HepG2 (cell line): ENCODE data around the gene RPLP2. TPM values are rescaled to one million over a fixed set of nuclear protein-coding genes. Genes with fewer than 3 reads are reported as not detected.

ENCODE experiments used
- AGO2 ChIP-seq: fragments of 200-400 bp; formaldehyde crosslinking; optimal IDR thresholded peaks from 2 replicates; pipeline ENCODE3; 2017; ENCODE audit warnings: mild to moderate bottlenecking, low read depth, low read length, moderate library complexity
- FOXK2 ChIP-seq: fragments of 450-650 bp; IDR thresholded peaks from 2 replicates; pipeline ENCODE4 v1.6.1; 2016
- HOXA9 ChIP-seq: sonication (generic); formaldehyde crosslinking; IDR thresholded peaks from 2 replicates; pipeline ENCODE4 v1.8.1; 2022; ENCODE audit warnings: missing genetic modification reagents, mild to moderate bottlenecking, moderate library complexity, borderline replicate concordance
- MIER2 ChIP-seq: IDR thresholded peaks from 2 replicates; pipeline ENCODE4 v1.6.1; 2016; ENCODE audit warnings: missing biosample characterization, missing genetic modification reagents
- MTF1 ChIP-seq: sonication (generic); formaldehyde crosslinking; IDR thresholded peaks from 2 replicates; pipeline ENCODE4 v1.5.0; 2020; ENCODE audit warnings: missing genetic modification reagents
- NR2F1 ChIP-seq, 2 experiments: fragments of 450-650 bp in 1 of 2; formaldehyde crosslinking in 1 of 2; IDR thresholded peaks; 2 replicates each; pipeline versions ENCODE4 v1.5.0 to v1.6.1; 2016 to 2020; ENCODE audit warnings: mild to moderate bottlenecking in 1 of 2, missing compliant biosample characterization in 1 of 2, missing genetic modification reagents in 1 of 2, moderate library complexity in 1 of 2
- ZBTB25 ChIP-seq: IDR thresholded peaks from 2 replicates; pipeline ENCODE4 v1.6.1; 2018; ENCODE audit warnings: missing genetic modification reagents
- ZC3H4 ChIP-seq: sonication (generic); formaldehyde crosslinking; IDR thresholded peaks from 2 replicates; pipeline ENCODE4 v1.4.0; 2020; ENCODE audit warnings: missing genetic modification reagents, borderline replicate concordance
- ZFP62 ChIP-seq: sonication (generic); formaldehyde crosslinking; IDR thresholded peaks from 2 replicates; pipeline ENCODE4 v1.4.0; 2020; ENCODE audit warnings: missing genetic modification reagents
- ZFP91 ChIP-seq: sonication (generic); formaldehyde crosslinking; IDR thresholded peaks from 2 replicates; pipeline ENCODE4 v1.9.0; 2022; ENCODE audit warnings: missing genetic modification reagents, mild to moderate bottlenecking, borderline replicate concordance
- ZMAT3 ChIP-seq: sonication (generic); formaldehyde crosslinking; conservative IDR thresholded peaks from 2 replicates; pipeline ENCODE4 v1.7.0; 2021; ENCODE audit warnings: missing genetic modification reagents
- ZNF160 ChIP-seq: sonication (generic); formaldehyde crosslinking; IDR thresholded peaks from 2 replicates; pipeline ENCODE4 v1.8.0; 2022; ENCODE audit warnings: mild to moderate bottlenecking, inconsistent platforms, missing genetic modification reagents
- ZNF205 ChIP-seq: IDR thresholded peaks from 2 replicates; pipeline ENCODE4 v1.6.1; 2018; ENCODE audit warnings: missing biosample characterization, missing genetic modification reagents
- ZNF251 ChIP-seq: sonication (generic); formaldehyde crosslinking; IDR thresholded peaks from 2 replicates; pipeline ENCODE4 v1.9.0; 2021; ENCODE audit warnings: mild to moderate bottlenecking, missing genetic modification reagents
- ZNF30 ChIP-seq: sonication (generic); formaldehyde crosslinking; IDR thresholded peaks from 2 replicates; pipeline ENCODE4 v1.5.0; 2020; ENCODE audit warnings: mild to moderate bottlenecking, missing genetic modification reagents
- ZNF501 ChIP-seq: sonication (generic); formaldehyde crosslinking; IDR thresholded peaks from 2 replicates; pipeline ENCODE4 v1.5.1; 2020; ENCODE audit warnings: mild to moderate bottlenecking, moderate library complexity, missing genetic modification reagents
- ZNF503 ChIP-seq: sonication (generic); formaldehyde crosslinking; IDR thresholded peaks from 2 replicates; pipeline ENCODE4 v1.4.0; 2020; ENCODE audit warnings: missing genetic modification reagents
- ZNF652 ChIP-seq: IDR thresholded peaks from 2 replicates; pipeline ENCODE4 v1.6.1; 2016; ENCODE audit warnings: low read depth, borderline replicate concordance
- ZNF749 ChIP-seq: sonication (generic); formaldehyde crosslinking; IDR thresholded peaks from 2 replicates; pipeline ENCODE4 v1.8.0; 2022; ENCODE audit warnings: mild to moderate bottlenecking, missing genetic modification reagents, moderate library complexity, borderline replicate concordance
- polyA plus RNA-seq, 8 experiments: library from polyadenylated mRNA; depleted of rRNA in 3 of 8; stranded (reverse) in 7 of 8; unstranded in 1 of 8; fragments of >200 nt; fragmentation: Illumina TruSeq in 4 of 8; extraction: Trizol in 4 of 8; gene quantifications; 2 replicates each; pipeline versions ENCODE4 v1.2.1 to v1.2.3, GENCODE V29; 2011 to 2016; ENCODE audit warnings: low read depth in 4 of 8, missing spikeins in 1 of 8, mixed read lengths in 1 of 8; ENCODE audit not compliant: insufficient read depth in 1 of 8
- total RNA-seq, 5 experiments: library from RNA; depleted of rRNA; stranded (reverse); fragments of >200 nt; fragmentation: Illumina TruSeq; extraction: Trizol; gene quantifications; 2 replicates each; pipeline ENCODE4 v1.2.3, GENCODE V29; 2016; ENCODE audit warnings: low read depth in 1 of 5
- TF ChIP-seq, protein P1 (sequence below): sonication (generic); formaldehyde crosslinking; IDR thresholded peaks from 2 replicates; pipeline ENCODE4 v1.4.0; 2020; ENCODE audit warnings: mild to moderate bottlenecking, missing genetic modification reagents
- TF ChIP-seq, protein P2 (sequence below): sonication (generic); formaldehyde crosslinking; IDR thresholded peaks from 2 replicates; pipeline ENCODE4 v1.9.0; 2021; ENCODE audit warnings: missing genetic modification reagents, borderline replicate concordance

The RPLP2 gene
- total and polyA plus RNA-seq, 2 of the 13 experiments (the other 11 are each of a cell fraction or from before 2014, with no cell fraction given) = 978 to 2,106 TPM

DNA sequence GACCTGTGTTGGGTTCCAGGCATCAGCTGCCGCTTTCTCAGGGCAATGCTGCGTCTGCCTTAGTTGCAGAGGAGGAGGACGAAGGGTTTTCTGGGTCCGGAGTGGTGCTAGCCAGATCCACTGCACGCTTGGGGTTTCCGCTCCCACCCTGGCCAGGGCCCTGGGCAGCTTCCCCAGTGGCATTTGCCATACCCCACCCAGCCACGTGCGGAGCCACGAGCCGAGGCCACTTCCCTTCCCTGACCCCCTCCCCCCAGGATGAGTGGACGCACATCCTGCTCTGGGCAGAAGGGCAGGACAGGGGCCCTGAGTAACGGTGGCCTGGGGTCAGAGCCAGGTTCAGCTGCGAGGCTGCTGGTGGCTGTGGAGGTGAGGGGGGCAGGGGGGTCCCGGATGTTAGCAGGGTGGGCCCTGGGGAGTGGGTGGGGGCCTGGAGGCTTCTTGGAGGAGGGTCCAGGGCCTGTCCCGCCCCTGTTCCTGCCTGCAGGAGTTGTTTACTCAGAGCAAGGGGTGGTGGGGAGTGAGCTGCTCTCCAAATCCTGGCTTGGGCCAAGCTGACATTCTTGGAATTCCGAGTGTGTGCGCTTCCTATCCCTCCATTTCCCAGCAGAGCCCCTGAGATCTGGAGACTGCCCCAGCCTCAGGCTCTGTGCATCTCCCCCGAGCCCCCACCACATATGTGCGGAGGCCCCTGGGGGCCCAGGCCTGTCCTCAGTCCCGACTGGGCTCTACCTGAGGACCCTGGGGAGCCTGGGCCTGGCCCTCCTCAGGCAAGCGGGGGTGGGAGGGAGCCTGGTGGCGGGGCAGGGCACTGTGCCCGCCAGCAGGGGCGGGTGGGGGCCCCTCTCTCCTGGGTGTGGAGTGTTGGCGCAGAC lies 34.3 kb downstream of the RPLP2 start (continued):
- TF ChIP-seq, protein P1, sequence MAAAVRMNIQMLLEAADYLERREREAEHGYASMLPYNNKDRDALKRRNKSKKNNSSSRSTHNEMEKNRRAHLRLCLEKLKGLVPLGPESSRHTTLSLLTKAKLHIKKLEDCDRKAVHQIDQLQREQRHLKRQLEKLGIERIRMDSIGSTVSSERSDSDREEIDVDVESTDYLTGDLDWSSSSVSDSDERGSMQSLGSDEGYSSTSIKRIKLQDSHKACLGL (CRISPR knock-in tag) = 0 out of 2 replicates have a peak, but pooled peaks have one; percentile 63
- no peak for TF ChIP-seq ZFP62
- TF ChIP-seq, protein P2, sequence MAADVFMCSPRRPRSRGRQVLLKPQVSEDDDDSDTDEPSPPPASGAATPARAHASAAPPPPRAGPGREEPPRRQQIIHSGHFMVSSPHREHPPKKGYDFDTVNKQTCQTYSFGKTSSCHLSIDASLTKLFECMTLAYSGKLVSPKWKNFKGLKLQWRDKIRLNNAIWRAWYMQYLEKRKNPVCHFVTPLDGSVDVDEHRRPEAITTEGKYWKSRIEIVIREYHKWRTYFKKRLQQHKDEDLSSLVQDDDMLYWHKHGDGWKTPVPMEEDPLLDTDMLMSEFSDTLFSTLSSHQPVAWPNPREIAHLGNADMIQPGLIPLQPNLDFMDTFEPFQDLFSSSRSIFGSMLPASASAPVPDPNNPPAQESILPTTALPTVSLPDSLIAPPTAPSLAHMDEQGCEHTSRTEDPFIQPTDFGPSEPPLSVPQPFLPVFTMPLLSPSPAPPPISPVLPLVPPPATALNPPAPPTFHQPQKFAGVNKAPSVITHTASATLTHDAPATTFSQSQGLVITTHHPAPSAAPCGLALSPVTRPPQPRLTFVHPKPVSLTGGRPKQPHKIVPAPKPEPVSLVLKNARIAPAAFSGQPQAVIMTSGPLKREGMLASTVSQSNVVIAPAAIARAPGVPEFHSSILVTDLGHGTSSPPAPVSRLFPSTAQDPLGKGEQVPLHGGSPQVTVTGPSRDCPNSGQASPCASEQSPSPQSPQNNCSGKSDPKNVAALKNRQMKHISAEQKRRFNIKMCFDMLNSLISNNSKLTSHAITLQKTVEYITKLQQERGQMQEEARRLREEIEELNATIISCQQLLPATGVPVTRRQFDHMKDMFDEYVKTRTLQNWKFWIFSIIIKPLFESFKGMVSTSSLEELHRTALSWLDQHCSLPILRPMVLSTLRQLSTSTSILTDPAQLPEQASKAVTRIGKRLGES = no peak
- TF ChIP-seq ZNF503 (CRISPR knock-in tag) = no peak; the same call in 1 of the 2 replicates
- TF ChIP-seq ZNF749 (CRISPR knock-in tag) = no peak
- TF ChIP-seq MIER2 (CRISPR knock-in tag) = no peak
- no peak for TF ChIP-seq ZNF652 (CRISPR knock-in tag)
- TF ChIP-seq NR2F1 (CRISPR knock-in tag; IDR thresholded peaks at IDR 0.05) = peak; percentile 25 to 54; a peak in 2 of 4 replicates
- TF ChIP-seq HOXA9 (CRISPR knock-in tag) = peak; percentile 78; the same call in 1 of the 2 replicates
- no peak for TF ChIP-seq FOXK2
- 0 out of 2 replicates have a peak, but pooled peaks have one; percentile 37 for TF ChIP-seq ZNF160 (CRISPR knock-in tag)
- no peak for TF ChIP-seq ZC3H4 (CRISPR knock-in tag)
- peak; percentile 83 for TF ChIP-seq ZFP91 (CRISPR knock-in tag)
- TF ChIP-seq ZNF205 (CRISPR knock-in tag) = no peak
- TF ChIP-seq ZNF30 (CRISPR knock-in tag) = no peak
- TF ChIP-seq ZNF251 = no peak
- TF ChIP-seq ZBTB25 (CRISPR knock-in tag) = peak; percentile 76; the same call in 1 of the 2 replicates
- no peak for TF ChIP-seq AGO2
- TF ChIP-seq ZNF501 = no peak
- TF ChIP-seq MTF1 (CRISPR knock-in tag) = no peak
- TF ChIP-seq ZMAT3 (CRISPR knock-in tag) = peak; percentile 88; the same call in 1 of the 2 replicates
